Peyer's patch (tissue), 4 donors: ENCODE data around the gene DDR2.

Source experiments
- POLR2A ChIP-seq, 2 donors: fragments of 450-650 bp; IDR thresholded peaks; one replicate each; pipeline ENCODE4 v1.5.1; 2017; ENCODE audit warnings: antibody characterized with exemption in 2 of 2, mild to moderate bottlenecking in 2 of 2, moderate library complexity in 2 of 2
- TF ChIP-seq, protein P1 (sequence below), 6 experiments: fragments of 450-650 bp in 4 of 6; fragments of 200-600 bp in 2 of 6; sonication (generic) in 1 of 6; IDR thresholded peaks; one replicate each; pipeline ENCODE4 v1.5.1; 2017 to 2019; ENCODE audit warnings: antibody characterized with exemption in 6 of 6, mild to moderate bottlenecking in 3 of 6, moderate library complexity in 1 of 6

DNA sequence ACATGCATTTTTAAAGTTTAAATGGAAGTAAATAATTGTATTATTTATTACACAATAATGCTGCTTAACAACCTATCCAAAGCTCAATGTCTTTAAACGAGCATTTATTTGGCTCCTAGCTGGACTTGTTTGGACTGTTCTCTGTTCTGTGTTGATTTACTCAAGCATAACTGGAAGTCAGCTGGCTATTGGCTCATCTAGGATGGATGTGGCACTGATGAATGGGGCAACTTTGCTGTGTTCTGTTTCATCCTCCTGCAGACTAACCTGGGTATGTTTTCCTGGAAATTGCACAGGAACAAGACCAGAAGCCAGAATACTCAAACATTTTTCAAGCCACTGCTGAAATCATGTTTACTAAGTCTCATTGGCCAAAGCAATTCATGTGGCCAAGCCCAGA, 87.4 kb downstream of the DDR2 start:
- TF ChIP-seq, protein P1, sequence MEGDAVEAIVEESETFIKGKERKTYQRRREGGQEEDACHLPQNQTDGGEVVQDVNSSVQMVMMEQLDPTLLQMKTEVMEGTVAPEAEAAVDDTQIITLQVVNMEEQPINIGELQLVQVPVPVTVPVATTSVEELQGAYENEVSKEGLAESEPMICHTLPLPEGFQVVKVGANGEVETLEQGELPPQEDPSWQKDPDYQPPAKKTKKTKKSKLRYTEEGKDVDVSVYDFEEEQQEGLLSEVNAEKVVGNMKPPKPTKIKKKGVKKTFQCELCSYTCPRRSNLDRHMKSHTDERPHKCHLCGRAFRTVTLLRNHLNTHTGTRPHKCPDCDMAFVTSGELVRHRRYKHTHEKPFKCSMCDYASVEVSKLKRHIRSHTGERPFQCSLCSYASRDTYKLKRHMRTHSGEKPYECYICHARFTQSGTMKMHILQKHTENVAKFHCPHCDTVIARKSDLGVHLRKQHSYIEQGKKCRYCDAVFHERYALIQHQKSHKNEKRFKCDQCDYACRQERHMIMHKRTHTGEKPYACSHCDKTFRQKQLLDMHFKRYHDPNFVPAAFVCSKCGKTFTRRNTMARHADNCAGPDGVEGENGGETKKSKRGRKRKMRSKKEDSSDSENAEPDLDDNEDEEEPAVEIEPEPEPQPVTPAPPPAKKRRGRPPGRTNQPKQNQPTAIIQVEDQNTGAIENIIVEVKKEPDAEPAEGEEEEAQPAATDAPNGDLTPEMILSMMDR (IDR thresholded peaks at IDR 0.05), result no peak
- TF ChIP-seq POLR2A (IDR thresholded peaks at IDR 0.05), result no peak
